ENCODE measurements around the gene GOT2.
"Not testable (repeated sequence)": the region's sequence is repeated elsewhere in the genome, so short reads cannot be mapped to it uniquely, and the experiment has no call there.

GOT2 gene

GRCh38 chr16:58716468-58716867, 17.6 kb downstream of the GOT2 start:
- DNase-seq = no peak

DNA sequence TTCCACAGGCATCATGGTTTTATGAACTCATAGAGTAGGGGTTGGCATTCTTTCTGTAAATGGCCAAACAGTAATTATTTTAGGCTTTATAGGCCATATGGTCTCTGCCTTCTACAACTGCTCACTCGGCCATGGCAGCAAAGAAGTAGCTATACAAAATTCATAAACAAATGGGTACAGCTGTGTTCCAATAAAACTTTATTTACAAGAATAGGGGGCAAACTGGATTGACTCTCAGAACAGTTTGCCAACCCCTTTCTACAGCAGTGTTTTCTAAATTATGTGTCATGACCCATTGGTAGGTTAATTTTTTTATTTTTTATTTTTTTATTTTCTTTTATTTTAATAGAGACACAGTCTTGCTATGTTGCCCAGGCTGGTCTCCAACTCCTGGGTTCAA, 20.4 kb downstream of the GOT2 start:
- DNase-seq = no peak

- no peak for DNase-seq
Observed at GRCh38 chr16:58709333-58709732, 24.8 kb downstream of the GOT2 start.

DNA sequence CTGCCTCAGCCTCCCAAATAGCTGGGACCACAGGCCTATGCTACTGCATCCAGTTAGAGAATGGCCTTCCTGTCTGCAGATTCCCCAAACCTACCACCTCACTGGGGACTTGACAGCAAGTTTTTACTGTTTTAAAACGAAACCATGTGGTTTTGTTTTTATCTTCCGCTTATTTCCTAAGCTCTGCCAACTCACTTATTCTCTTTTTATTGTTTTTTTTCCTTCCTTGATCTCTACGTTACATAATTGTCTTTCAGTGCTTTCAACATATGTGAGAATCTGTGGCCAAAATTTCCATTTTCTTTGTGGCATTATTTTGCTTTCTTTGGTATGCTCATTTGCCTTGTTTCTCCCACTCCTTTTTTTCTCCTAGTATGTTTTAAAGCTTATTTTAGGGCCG, 35.0 kb downstream of the GOT2 start:
- peak; percentile 21 for DNase-seq

DNA sequence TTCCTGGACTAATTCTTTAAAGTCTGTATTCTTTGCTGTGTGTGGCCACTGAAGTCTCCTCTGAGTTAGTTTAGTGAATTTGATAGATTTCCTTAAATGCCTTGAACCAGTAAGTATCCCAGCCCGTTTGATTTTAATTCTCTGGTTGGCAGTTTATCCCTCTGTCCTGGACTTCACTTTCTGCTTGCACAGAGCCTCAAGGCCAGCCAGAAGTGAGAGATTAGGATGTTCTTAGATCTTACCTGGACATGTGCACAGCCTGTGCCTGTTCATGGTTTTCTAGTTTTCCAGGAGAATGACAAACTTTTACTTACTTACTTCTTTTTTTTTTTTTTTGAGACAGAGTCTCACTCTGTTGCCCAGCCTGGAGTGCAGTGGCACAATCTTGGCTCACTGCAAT, 38.7 kb downstream of the GOT2 start:
- no peak for DNase-seq

DNA sequence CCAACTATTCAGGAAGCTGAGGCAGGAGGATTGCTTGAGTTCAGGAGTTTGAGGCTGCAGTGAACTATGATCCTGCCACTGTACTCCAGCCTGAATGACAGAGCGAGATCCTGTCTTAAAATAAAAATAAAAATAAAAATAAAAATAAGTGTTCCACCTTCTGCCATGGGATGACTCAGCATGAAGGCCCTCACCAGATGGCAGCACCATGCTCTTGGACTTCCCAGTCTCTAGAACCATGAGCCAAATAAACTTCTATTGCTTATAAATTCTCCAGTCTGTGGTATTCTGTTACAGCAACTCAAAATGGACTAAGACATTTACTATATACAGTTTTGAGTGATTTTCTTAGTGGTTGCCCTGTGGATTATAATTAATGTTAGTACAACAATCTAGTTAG, 41.7 kb downstream of the GOT2 start:
- no peak for DNase-seq

- DNase-seq = not testable (repeated sequence)
Observed at GRCh38 chr16:58686985-58687706, 47.0 kb downstream of the GOT2 start.

DNA sequence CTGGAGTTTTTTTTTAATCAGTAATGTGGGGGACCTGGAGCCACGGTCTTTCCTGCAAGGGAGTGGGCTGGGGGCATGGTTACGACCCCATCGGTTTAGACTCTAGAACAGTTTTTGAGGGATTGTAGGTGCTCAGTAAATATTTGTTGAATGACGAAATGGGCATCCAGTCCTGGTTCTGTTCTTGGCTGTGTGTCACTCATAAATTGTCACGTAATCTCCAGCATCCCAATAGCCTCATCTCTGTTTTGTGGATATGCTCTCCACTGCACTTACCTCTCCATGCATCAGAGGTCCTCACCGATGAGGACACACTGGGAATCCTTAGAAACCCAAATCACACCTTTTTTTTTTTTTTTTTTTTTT, 49.0 kb downstream of the GOT2 start:
- no peak for DNase-seq

DNA sequence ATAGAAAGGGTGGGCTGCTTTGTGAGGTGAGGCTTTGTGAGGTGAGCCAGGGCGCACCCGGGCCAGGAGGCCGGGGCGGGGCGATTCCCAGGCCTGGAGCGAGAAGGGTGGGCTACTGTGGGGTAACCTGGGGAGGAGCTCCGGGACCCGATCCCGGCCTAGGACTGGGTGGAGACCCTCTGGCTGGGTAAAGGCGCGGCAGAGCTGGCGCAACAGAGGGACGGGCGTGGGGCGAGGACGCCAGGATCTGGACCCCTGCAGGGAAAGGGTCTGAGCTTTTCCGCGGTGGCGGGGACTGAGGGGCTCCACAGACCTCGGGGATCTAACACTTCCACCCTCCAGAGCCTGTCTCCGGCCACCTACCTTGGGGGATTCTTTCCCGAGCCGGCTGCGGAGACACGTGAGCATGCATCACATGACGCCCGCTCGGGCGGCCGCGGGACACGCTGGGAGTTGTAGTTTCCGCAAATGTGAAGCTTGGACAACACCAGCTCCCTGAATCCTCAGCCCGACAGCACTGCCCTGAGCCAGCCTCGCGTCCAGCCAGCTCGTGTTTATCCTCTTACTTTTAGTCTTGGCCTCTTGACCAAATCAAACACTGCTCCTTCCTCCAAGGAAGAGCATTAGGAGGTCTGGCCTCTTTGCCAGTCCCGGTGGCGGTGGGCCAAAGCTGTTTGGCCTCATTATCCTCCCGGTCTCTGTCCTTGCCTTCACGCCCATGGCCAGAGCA, 49.6 kb downstream of the GOT2 start, which contains the start of gene SLC38A7:
TSS of gene SLC38A7 (minus strand) at position 417 of the 730 bp plus-strand sequence. CDS start 4,644 bp downstream, outside the sequence.
- peak; percentile 90 for DNase-seq

DNA sequence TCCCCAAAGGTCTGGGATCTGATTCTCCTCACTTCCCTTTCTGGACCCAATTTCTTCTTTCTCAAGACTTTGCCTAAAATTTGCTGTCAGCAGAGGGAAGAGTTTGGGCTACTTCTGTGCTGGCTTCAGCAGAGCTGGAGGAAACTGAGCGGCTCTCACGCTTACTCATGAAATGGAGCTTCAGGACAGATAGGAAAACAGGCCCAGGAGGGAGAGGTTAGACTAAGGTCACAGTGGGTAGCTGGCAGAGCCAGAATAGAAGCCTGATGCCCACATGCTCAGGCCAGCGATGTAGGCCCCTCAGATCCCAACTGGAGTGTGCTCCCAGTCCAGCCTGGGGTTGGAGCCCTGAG, 50.1 kb downstream of the GOT2 start:
- peak; percentile 41 for DNase-seq

DNA sequence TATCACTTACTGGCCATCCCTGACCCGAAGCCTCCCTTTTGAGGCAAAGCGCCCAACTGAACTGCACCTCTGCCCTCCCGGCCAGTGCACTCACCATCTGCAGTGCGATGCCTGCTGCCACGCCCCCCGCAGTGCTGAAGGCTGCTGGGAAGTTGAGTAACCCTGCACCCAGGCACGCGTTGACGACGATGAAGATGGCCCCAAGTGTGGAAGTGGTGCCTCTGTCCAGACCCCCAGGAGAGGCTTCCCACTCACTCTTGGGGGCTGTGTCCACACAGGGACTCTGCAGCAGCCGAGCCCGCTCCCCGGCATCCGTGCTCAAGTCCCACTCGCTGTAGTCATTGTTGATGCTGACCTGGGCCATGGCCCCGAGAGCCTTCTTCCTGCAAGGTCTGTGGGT, 54.4 kb downstream of the GOT2 start:
- no peak for DNase-seq

DNA sequence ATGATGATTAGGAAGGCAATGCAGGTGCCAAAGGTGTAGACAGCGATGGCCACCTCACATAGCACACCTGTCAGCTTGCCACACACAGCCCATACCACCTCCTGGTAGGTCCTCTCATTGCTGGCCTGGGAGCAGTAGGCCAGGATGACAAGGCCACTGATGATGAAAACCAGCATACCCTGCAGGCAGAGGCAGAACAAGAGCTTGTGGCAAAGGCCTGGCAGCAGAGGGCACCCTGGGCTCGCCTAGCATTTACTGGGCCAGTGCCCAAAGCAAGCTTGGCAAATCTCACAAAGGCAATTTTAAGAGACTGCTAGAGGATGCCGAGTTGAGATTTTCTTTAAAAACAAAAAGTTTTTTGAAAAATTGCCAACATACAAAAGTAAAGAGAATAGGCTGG, 55.4 kb downstream of the GOT2 start:
- peak; percentile 59 for DNase-seq

- DNase-seq = no peak
Observed at GRCh38 chr16:58678269-58678668, 55.8 kb downstream of the GOT2 start.

DNA sequence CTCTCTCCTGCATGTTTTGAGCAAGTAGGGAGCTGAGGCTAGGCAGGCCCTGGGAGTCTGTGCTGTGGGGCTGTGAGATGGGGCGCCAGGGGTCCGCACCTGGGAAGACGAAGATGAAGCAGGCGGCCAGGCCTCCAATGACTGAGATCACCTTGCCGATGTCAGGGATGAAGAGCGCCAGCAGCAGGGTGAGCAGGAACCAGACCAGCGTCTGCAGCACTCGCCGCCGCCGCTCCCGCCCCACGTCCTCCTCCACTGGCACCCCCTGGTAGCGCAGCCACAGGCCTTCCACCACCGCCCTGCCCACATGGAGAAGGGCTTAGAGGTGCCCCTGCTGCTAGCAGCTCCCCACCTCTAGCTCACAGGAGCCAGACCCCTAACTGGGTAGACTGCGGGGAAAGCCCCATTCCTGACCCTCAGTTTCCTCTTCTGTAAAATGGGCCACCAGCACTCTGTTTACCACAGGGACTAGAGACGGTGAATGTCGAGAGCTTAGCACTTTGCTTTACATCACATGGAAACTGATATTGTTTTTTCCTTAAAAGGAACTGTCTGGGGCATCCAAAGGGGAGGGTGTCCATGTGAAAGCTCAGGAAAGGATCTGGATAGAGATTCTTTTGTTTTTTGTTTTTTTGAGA, 63.1 kb downstream of the GOT2 start:
- no peak for DNase-seq

DNA sequence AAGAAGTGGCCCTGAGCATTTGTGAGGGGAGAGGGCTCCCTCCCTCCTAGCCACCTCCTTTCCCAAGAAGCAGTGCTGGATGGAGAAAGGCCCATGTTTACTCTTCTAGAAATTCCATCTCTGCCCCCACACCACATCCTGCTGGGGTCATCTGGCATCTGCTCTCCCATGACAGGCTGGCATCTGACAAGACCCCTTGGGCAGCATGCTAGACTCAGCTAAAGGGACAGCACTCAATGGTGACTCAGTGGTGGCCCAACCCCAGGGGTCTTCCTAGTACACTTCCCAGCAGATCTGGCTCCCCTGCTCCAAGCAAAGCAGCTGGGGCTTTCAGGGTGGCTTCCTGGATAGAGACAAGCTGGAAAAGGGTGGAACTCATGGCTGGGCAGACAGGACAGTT, 63.9 kb downstream of the GOT2 start:
- no peak for DNase-seq

GRCh38 chr16:58665200-58665599, 68.9 kb downstream of the GOT2 start:
- no peak for DNase-seq

GRCh38 chr16:58661199-58661830, 72.8 kb downstream of the GOT2 start:
- DNase-seq = peak; percentile 89

DNA sequence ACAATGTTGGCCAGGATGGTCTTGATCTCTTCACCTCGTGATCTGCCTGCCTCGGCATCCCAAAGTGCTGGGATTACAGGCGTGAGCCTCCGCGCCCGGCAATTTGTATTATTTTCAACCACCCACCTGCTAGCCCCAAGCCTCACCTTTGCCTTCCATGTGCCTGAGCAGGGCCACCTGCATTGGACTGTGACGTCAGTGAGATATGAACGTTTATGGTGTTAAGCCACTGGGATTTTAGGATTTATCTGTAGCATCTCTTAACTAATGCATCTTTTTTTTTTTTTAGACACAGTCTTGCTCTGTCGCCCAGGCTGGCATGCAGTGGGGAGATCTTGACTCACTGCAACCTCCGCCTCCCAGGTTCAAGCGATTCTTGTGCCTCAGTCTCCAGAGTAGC, 74.2 kb downstream of the GOT2 start:
- not testable (repeated sequence) for DNase-seq

GRCh38 chr16:58658796-58659211, 75.3 kb downstream of the GOT2 start:
- DNase-seq = peak; percentile 66

All from hematopoietic multipotent progenitor cell treated with erythropoietin and hydrocortisone succinate and interleukin-3 and kit ligand, for 4 days (in vitro differentiated cells).